ENCODE measurements around the gene GCC2.
"Not testable (repeated sequence)": the region's sequence is repeated elsewhere in the genome, so short reads cannot be mapped to it uniquely, and the experiment has no call there.

GCC2 gene

DNA sequence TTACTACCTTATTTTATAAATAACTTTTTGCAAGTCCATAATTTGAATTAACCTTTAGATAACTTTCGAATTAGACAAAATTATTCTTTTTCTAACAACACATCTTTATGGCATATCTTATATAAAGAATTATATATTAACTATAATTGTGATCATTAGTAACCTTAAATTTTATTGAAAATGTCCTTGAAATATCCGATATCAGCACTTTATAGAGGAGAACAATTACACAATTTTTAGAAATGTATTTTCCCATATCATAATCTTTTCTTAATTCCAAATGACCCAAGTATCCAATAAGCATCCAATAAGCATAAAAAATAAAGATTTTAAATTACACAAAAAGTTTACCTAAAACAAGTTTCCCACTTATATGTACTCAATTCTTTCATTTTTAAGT, 7.3 kb upstream of the GCC2 start:
- DNase-seq: no peak

DNA sequence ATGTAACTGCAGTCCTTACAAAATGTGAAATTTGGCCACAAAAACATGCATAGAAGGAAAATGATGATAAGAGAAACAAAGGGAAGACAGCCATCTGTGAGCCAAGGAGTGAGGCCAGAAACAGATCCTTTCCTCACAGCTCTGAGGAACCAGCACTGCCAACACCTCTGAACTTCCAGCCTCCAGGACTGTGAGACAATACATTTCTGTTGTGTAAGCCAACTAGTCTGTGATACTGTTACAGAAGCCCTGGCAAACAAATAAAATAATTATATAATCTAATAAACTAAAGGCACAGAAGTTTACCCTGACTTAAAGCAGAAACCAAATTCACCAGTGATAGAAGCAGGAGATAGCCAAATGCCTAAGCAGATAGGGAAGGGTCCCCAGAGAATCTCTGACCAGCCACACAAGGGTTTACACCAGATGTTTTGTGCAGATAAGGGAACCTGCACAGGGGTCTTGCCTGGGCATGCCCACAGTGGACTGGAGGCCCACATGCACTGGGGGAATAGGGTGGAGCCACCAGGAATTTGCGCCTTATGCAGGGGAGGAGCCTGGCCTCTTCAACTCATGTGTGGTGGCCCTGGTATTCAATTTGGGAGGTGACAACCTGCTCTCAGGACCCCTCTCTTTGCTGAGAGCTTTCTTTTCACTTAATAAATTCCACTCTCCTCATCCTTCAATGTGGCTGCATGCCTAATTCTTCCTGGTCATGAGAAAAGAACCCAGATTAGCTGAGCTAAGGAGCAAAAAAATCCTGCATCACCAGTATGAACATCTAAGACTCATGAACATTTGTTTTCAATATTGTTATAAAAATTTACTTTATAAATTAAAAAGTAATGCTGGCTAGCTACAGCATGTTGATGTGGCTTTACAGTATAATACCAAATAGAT, 3.8 kb upstream of the GCC2 start:
- DNase-seq: no peak

DNA sequence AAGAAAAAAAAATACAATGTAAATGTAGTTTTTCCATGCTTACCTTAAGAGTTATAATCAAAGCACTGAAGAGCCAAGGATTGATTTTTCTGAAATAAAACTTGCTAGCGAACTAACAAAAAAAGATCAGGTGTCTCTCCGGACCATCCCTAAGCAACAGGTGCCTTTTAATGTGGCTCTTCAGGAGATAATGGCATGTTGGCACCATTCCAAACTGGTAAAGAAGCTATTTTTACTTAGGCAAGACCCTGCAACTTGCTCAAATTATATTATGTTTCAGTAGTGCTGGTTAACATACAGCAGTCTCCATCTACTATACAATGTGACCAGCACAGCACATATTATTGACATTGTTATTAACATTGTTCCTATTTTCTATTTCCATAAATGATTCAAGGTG, 2.3 kb upstream of the GCC2 start:
- DNase-seq: no peak

DNA sequence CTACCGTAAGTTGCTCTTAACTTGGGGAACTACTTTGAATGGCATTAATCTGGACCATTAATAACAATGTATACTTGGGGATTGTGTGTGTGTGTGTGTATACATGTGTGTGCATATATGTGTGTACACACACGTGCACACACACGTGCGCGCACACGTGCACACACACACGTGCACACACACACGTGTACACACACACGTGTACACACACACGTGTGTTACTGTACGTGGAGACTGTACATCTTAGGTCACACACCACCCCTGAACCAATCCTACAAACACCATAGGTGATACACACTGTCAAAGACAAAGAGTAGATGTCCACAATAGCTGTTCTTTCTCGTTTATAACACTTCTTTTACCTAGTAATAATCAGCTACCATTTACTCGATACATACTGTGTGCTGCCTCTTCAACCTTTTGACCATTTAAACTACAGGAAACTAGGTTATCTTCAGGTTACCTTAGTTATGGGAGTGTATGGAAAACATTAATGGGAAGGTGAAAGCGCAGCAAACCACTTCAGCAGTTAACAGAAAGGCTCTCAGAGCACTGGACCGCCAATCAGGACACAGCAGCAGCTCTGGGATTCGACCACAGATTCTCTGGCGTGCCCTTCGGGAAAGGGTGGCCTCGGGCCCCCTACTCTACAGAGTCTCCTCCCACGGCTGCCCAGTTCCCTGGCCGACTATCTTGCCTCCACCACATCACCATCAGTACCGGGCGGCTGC, 894 bp upstream of the GCC2 start:
- peak; percentile 50 for DNase-seq

DNA sequence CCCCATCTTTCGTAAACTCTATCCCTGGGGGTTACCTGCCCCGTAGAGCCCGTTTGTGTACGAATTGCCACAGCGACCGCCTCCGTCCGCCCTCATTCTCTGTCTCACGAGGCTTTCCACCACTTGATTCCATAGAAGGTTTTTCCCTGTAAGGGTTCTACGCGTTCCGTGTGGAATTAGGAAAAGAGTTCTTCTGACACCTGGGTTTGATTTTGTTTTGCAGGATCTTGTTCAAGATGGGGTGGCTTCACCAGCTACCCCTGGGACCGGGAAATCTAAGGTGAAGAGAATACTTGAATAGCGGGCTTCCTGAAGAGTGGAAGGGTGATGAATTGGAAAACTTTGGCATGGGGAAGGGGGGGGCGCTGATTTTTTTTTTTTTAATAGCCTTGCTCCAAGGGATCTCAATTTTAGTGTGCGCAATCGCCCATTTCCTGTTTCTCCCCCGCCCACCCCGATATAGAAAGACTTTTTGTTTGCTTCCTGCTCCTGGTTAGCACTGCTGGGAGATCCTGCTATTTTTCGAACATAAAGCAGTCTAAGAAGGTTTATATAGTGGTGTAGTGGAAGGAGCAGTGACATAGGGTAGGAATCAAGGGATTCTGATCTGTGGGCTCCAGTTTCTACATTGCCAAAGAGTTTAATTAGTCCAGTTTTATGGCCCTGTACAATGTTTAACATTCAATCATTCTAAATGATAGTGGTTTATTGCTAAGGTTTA, 564 bp downstream of the GCC2 start:
- peak; percentile 3 for DNase-seq

DNA sequence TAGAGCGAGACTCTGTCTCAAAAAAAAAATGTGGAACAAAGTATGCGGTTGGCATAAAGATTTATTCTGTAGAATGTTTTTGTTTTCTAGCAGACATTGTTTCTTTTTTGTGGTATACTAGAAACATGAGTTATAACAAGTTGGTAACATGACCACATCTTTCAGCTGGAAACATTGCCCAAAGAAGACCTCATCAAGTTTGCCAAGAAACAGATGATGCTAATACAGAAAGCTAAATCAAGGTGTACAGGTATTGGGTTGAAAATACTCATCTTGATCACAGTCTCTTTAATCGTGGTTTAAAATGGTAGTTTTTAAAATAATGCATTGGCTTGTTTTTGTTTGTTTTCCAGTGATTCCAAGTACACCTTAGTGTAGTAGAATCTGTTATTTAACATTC, 1.9 kb downstream of the GCC2 start:
- no peak for DNase-seq

DNA sequence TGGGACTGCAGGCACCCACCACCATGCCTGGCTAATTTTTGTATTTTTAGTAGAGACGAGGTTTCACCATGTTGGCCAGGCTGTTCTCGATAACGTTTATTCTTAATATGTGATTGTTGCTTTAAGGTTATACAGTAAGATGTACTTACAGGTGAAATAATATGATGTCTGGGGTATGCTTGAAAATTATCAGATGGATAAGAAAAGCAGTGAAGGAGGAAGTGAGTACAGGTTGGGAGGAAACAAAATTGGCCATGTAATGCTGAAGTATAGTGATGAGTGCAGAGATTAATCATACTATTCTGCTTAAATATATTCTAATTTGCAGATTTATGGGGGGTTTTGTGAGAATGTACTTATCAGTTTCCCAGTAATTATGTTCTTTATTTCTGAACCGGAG, 3.0 kb downstream of the GCC2 start:
- DNase-seq: no peak

DNA sequence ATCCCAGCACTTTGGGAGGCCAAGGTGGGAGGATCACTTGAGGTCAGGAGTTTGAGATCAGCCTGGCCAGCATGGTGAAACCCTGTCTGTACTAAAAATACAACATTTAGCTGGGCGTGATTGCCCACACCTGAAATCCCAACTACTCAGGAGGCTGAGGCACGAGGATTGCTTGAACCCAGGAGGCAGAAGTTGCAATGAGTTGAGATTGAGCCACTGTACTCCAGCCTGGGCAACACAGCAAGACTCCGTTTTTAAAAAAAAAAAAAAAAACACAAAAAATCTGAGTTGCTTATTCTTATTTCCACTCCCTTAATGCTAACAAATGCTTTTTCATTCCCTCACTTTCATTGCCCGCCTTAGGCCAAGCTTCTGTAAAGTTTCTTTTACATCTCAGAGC, 4.5 kb downstream of the GCC2 start:
- not testable (repeated sequence) for DNase-seq

DNA sequence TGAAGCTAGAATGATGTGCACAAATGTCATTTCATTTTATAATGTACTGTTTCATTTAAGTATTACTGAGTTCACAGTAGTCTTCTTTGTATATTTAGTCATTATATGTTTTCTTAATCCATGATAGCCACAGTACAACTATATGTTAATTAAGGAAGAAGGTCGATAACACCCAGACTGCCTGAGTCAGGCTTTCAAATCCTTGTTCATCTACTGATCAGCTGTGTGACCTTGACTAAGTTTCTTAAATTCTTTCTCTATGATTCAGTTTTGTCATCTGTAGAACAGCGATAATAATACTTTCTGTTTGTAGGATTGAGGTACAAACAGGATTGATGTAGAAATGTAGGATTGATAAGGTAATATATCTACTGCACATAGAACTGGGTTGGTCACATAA, 5.4 kb downstream of the GCC2 start:
- no peak for DNase-seq

DNA sequence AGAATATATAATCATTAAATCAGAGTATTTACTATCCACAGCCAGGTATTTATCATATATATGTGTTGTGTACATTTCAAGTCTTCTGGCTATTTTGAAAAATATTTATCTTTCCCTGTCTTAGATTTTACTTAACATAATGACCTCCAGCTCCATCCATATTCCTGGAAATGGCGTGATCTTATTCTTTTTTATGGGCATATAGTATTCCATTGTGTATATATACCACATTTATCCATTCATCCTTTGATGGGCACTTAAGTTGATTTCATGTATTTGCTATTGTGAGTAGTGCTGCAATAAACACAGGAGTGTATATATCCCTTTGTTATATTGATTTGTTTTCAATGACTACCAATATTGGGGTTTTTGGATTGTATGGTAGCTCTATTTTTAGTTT, 6.6 kb downstream of the GCC2 start:
- no peak for DNase-seq

DNA sequence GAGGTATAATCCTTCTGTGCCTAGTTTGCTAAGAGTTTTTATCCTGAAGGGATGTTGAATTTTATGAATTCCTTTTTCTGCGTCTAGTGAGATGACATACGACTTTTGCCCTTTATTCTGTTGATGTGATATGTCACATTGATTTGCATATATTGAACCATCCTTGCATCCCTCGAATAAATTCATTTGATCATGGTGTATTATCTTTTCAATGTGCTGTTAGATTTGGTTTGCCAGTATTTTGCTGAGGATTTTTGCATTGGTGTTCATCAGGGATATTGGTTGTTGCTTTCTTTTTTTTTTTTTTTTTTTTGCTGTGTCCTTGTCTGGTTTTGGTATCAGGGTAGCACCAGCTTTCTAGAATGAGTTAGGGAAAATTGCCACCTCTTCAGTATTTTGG, 9.1 kb downstream of the GCC2 start:
- no peak for DNase-seq

DNA sequence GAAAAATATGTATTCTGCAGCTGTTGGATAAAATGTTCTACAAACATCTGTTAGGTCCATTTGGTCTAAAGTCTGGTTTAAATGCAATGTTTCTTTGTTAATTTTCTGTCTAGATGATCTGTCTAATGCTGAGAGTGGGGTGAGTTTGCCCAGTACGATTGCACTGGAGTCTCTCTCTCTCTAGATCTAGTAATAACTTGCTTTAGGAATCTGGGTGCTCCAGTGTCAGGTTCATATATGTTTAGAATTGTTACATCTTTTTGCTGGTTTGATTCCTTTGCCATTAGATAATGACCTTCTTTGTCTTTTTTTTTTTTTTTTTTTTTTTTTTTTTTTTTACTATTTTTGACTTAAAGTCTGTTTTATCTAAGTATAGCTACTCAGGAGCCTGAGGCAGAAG, 10.4 kb downstream of the GCC2 start:
- no peak for DNase-seq

DNA sequence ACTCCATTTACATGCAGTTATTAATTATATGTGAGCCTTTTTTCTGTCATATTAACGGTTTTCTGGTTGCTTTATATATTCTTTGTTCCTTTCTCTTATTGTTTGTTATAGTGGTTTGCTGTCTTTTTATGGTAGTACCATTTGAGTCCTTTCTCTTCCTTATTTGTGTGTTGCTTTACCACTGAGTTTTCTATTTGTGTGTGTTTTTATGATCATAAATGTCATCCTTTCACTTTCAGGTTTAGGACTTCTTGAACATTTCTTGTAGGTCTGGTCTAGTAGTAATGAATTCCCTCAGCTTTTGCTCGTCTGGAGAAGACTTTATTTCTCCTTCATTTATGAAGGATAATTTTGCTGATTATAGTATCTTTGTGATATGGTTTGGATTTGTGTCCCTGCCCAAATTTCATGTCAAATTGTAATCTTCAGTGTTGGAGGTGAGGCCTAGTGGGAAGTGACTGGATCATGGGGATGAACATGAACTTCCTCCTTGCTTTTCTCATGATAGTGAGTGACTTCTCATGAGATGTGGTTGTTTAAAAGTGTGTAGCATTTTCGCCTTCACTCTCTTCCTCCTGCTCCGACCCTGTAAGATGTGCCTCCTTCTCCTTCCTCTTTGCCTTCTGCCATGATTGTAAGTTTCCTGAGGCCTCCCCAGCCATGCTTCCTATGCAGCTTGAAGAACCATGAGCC, 11.5 kb downstream of the GCC2 start:
- no peak for DNase-seq

DNA sequence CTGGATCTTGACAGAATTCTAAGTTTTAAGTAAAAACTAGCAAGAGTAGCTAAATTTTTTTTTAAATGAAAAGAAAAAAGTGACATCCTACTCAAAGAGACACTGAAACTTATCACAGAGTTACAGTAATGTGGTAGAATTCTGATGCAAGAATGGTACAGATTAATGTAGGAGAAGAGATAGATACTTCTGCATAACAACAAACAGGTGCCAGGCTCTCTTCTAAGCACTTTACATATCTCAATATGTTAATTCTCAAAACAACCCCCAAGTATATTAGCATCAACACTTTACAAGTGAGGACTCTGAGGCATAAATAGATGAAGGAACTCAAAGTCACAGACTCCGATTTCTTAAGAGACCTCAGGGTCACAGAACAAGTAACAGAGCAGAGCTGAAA, 28.1 kb downstream of the GCC2 start:
- no peak for DNase-seq

DNA sequence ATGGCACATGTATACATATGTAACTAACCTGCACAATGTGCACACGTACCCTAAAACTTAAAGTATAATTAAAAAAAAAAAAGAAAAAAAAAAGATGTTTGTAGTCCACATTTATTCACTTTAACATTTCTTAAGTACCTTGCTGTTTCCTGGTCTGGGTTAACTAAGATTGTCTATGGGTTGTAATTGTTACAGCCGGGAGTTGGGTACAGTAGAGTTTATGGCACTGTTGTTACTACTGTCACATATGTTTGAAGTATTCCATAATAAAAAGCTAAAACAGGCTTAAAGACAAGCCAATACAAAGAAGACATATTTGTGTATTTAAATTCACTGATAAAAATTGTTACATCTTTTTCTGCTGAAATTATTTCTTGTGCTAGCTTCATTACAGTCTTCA, 36.2 kb downstream of the GCC2 start:
- no peak for DNase-seq

DNA sequence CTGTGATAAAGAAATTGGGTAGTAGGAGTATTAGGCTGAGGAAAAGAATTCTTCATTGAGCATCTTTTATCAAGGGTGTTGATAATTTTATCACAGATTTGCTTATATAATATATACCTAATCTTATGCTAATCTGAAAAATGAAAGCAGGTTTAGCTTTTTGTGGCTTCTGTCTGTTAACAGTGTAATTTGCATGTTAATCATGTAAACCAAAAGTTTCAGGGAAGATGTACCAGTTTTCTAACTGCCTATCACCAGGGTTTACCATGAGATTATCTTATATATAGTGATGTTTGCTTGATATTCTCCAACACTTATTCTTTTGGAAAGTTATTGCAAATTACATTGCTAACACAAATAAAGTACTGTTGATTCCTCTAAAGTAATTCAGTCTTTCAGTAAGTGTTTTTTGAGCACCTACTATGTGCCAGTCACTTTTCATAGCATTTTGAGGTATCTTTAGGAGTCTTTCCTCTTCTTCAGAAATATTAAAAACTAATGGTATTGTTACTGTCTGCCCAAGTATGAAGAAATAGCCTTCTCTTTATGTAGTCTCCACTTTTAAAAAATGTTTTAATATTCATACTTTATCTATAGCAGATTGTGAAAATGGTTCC, 41.6 kb downstream of the GCC2 start:
- DNase-seq: no peak

DNA sequence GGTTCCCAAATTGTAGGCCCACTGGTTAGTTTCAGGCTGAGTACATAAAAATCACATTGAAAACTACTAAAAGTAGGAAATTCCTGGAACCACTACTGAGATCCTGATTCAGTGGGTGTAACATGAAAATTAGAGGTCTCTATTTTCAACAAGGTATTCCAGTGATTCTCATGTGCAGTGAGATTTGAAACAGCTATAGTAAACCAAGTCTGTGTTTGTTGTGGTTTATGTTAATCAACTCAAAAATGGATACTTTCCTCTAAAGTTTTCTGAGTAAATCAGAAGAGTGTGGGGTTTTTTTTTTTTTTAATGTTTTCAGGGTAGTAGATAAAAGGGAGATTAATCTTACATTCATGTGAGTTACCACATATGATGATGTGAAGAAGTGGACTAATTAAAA, 42.8 kb downstream of the GCC2 start:
- no peak for DNase-seq

DNA sequence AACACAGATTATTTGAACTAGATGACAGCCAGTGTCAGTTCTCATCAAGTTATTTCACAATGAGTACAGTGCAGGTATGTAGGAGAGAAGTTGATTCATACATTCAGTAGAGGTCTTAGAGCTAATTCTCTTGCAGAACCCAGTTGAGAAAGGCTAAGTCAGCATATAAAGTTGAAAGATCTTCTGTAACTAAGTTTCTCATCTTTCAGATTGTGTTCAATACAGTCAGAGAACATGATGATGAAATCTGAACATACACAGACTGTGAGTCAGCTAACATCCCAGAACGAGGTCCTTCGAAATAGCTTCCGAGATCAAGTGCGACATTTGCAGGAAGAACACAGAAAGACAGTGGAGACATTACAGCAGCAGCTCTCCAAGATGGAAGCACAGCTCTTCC, 43.4 kb downstream of the GCC2 start:
- no peak for DNase-seq

DNA sequence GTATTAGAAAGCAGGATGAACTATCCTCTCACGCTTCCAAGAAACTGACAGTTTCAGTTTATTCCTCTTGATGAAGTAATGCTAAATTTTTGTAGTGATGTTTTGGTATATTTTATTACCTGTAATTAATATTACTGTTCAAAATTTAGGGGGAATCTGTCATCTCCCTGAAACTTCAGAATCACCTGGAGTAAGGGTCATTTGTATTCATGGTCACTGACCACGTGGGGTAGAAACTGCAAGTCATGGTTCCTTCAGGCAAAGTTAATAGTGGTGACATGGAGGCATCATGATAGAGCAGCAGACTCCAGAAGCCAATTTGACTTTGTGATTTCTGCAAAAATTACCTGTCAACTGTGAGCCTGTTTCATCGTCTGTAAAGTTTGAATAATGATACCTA, 47.2 kb downstream of the GCC2 start:
- DNase-seq: not testable (repeated sequence)

DNA sequence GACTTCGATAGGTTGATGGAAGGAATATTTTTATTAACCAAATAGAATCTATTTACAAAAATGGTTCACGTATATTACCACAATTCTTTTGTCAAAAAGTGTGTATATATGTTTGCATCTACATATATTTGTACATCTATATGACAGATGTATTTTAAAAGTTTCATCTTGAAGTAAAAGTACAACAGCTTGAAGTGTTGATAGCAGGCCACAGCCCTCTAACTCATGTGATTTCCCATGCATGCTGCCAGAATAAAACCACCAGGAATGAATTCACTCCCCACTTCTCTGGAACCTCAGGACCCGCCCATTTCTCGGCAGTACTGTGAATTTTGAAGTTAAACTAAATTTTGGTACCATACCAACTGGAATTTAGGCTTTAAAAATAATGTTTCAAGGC, 58.6 kb downstream of the GCC2 start:
- DNase-seq: not testable (repeated sequence)

DNA sequence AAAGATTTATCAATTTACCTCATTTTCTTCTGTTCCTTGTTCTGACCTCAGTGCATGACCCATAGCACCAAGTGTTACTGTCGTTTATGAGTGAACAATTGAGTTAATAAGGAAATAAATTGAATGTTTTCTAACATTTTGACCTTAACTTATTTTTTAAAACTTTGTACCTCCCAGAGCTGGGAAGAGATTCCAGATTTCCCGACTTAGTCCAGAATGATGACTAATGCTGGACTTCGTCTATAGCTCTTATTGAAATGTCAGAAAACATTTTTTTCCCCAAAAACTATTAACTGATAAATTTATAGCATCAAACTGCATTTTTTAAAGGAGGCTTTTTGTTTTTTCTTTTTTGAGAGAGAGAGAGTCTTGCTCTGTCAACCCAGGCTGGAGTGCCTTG, 63.4 kb downstream of the GCC2 start:
- DNase-seq: not testable (repeated sequence)

DNA sequence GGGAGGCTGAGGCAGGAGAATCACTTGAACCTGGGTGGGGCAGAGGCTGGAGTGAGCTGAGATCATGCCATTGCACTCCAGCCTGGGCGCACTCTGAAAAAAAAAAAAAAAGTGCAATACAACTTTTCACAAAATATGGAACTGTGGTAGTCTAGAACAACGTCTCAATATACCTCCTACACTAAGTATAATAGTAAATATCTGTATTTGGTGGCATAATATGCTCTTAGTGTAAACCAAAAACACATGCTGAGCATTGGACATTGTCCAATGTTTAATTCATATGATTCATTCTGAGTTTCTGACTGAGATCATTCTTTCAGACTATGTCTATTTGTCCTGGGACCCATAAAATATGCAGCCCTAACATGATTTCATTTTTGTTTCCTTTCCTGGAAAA, 65.5 kb downstream of the GCC2 start:
- not testable (repeated sequence) for DNase-seq

DNA sequence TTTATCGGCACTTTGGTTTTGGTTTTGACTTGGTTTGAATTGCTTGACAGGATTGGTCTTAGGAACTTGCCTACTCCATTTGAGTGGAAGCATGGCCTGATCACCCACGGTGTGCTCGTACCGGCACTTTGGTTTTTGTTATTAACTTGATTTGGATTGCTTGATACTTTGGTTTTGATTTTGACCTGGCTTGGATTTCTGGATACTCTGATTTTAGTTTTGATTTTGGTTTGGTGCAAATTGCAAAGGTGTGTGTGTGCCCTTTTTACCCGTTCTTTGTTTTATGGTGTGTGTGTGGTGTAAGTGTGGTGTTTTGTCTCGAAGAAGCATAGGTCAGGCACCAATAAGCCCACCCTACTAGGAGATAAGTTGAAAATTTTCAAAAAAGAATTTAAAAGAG, 75.7 kb downstream of the GCC2 start:
- not testable (repeated sequence) for DNase-seq
